Ecto neural progenitor cell (in vitro differentiated cells): ENCODE measurements around the gene PDS5B.

Experiments
- DNase-seq: peaks from one replicate; pipeline ENCODE4 v3.0.0-alpha.2; 2018; ENCODE audit warnings: low spot score

Gene PDS5B

DNA sequence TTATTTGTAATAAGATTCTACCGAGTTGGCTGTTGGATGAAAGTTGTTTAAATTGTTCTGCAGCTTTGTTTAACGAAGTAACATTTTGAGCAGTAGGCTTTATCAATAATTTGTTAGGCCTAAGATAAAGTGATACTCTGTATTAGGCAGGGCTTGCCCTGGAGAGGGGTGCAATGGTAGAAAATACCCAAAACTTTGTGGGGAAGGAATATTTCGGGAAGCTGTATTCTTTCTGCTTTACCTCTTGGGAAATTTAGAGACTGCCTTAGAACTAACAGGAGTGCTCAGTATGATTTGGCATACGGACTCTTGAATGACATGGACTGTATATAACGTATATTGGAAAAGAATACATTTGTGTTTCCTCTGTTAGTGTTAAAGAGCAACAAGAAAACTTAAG, 2.5 kb downstream of the PDS5B start:
- no peak for DNase-seq

DNA sequence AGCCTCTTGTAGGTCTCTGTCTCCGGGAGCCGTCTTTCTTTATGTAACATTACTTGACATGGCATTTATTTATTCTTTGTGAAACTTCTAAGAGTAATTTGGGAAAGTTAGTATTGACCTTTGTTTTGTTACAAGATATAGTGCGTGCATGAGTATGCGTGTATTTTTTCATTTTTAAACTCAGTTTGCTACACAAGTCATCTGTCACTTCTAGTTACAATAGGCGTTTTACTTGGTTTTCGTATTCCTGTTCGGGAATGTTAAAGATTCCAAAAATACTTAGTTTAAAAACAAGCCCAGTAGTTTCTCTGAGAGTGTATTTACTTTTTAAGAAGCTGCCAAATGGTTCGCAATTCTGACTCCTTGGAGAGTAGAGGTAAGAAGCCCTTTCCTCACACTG, 3.2 kb downstream of the PDS5B start:
- no peak for DNase-seq

DNA sequence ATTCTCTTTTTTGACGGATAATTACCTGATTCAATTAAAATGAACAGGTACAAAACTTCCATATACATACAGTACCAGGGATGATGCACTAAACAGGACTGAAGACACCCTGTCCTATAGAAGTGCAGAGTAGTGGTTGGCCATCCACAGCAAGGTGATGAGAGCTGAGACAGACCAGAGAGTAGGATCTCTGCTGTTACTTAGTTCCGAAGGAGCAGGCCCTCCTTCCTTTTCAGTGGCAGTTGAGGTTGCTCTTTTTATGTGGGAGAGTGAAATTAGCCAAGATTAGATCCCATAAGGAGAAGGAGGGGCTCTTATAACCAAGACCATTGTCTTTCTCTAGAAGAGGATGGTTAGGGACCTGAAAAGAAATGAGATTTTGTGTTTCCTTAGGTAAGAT, 4.0 kb downstream of the PDS5B start:
- DNase-seq: no peak

DNA sequence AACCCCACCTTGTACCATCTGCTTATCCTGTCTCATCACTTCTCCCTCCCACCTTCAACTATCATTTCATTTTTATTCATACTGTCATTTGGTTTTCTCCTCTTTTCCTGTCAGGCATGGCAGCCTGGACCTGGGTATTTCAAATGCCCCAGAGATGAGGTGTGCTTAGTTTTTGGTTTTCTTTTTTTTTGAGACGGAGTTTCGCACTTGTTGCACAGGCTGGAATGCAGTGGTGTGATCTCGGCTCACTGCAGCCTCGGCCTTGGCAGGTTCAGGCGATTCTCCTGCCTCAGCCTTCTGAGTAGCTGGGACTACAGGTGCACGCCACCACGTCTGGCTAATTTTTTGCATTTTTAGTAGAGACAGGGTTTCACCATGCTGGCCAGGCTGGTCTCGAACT, 5.8 kb downstream of the PDS5B start:
- DNase-seq: no peak

DNA sequence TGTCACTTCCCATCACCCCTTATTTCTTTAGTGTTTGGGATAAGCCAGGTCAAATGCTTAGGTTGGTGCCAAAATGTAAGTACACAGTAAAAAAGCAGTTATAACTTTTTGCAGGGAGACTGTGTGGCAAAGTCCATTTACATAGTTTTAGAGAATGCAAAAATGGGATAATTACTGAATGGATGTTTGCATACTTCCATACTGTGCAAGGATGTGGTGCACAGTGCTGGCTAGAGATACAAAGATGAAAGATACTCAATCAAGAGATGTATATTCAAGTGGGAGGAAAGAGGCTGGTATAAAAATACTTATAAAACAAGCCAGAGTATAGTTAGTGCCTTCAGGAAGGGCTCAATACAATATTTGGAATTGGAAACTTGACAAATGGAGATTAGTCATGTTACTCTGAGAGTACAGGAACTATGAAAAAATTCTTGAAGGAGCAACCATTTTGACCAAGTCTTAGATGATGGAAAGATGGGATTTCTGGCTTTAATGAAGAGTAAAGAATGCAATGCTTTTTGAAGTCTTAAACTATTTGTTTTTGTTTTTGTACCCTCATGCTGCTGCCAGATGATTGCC, 8.0 kb downstream of the PDS5B start:
- no peak for DNase-seq

DNA sequence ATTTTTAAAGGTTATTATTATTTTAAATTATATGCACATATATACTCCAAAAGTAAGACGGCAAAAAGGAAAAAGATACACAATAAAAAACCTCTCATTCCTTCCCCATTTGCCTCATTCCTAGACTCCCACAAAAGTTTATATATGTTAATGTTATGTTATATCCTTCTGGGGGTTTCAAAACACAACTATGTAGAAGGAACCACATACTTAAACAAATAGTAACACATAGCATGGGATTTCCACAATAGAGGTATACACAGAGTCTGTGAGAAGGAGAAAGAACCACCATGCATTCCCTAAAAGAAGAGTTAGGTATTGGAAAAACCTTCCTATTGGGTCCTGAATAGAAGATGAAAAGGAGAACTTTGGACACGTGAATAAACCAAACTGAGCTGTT, 9.1 kb downstream of the PDS5B start:
- no peak for DNase-seq

DNA sequence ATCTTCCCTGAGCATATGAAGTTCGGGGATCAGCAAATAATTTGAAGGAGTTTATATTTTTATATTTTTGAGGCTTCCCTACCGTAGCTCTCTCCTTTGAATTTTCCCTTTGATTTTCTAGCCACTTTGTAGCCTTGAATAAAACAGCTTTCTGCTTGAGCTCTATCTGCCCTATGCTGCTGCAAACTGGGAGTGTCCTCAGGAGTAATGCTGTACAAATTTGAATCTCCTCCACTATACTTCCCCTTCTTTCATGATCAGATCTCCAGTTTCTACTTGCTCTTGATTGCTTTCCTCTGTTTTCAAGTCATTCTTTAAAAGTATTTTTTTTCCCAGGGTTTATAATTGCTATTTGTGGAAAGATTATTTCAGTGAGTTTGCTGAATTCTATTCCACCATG, 14.6 kb downstream of the PDS5B start:
- no peak for DNase-seq

DNA sequence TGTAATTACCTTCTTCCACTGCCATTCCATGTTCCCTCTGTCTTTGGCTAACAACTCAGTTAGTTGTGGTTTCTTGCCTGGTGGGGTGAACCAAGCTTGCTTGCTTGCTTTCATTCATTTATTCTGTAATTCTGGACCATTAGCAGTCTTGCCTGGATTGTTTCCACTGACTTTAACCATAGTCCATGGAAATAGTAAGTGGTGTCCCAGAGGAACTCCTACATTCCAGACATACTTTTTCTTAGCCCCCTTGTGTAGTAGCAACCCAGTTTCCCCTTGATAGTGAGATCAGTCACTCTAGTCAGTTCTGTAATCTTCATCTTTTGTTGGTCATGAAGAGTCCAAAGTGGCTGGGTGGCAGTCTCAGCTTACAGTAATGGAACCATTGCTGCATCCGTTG, 23.2 kb downstream of the PDS5B start:
- DNase-seq: no peak

DNA sequence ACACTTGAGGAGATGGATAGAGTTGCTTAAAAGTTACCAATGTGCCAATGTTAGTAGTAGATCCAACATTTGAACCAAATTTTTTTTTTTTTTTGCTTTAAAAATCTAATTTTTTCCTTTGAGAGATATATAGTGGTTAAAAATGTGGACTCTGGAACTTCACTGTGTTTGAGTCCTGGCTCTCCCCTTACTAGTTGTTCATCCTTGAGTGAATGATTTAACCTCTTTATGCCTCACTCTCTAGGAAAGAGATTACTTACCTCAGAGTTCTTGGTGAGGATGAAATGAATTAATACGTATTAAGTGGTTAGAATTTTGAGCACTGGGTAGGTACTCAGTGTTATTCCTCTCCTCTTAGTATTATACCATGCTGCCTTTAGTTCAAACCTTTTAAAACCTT, 24.3 kb downstream of the PDS5B start:
- DNase-seq: no peak

DNA sequence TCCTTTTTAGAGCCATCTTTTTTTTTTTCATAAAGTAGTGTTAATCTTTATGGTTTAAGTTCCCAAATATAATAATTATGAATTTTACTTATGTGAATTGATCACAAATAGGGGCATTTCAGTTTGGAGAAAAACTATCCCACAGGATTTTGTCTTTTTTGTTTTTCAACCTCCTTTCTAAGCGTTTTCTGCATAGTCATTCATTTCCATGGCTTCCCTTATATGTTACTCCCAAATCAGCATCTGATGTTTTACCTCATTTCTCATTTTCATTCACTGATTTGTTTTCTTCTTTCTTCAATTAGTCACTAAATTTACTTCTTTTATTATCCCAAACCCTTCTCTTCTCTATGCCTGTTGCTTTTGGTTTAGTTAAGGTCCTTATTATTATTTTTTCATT, 24.7 kb downstream of the PDS5B start:
- DNase-seq: no peak

DNA sequence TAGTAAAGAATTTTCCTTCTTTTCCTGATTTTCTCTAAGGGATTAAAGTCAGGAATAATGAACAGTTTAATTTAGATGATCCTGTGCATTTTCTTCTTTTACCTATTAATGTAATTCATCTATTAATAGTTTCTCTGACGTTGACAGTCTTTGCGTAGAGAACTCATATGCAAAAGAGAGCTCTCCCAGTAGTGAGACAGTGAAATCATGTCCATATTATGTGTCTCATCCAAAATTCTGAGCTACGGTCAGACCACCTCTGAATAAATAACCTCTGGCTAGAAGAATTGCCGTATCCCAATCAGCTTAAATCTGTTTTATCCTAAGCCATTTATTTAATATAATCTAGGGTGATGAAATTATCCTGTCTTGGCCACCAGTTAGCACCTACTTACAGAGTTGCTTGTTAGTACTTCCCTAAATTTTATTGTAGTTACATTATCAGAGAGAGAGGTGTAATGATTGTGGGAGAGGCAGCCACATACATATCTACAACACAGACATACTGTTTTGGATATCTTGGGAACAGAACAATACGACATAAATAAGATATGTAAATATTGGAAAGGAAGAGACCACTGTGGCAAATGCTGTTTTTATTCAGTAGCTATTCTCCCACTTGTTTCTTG, 30.7 kb downstream of the PDS5B start:
- DNase-seq: no peak

DNA sequence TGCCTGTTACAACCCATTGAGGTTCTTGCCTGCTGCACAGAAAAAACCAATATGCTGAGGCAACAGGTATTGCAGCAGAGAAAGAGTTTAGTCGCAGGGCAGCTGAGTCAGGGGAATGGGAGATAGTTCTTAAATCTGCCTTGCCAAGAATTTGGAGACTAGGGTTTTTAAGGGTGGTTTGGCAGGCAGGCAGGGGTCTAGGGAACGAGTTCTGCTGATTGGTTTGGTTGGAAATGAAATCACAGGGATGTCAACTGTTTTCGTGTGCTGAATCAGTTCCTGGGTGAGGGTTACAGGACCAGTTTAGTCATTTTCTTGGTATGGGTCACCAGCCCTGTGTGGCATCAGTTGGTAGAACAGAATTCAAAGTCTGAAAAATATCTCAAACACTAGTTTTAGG, 36.6 kb downstream of the PDS5B start:
- DNase-seq: no peak

DNA sequence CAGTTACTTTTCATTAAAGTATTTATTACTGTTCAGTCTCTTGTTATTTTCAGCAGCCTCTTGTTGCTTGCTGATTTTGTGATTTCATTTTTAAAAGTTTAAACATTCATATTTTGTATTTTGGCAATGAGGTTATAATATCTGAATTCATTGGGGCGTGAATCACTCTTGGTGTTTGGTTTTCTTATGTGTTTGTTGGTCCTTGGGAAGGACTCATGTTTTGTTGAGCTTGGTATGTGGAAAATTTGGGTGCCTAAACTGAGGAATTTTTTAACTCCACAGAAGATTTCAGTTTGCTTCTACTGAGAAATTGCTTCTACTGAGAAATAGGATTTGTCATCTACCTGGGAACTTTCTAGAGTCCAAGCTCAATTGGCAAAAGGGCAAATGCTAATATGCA, 38.2 kb downstream of the PDS5B start:
- no peak for DNase-seq

DNA sequence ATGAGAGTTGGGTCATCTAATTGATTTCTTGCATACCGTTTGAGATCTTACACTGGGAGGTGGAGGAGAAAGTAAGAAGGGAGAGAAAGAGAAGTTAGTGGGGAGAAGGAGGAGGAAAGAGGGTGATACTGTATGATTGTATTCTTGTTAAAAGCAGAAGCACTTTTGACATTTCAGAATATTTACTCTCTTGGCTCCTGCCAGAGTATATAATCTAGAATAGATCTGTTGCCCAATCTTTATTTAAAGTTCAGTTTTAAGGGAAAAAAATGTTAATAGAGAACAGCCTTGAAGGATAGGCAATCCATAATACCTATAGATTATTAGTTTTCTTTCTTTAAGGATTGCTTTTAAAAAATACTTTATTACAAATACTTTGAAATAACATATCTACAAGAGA, 41.5 kb downstream of the PDS5B start:
- DNase-seq: no peak

DNA sequence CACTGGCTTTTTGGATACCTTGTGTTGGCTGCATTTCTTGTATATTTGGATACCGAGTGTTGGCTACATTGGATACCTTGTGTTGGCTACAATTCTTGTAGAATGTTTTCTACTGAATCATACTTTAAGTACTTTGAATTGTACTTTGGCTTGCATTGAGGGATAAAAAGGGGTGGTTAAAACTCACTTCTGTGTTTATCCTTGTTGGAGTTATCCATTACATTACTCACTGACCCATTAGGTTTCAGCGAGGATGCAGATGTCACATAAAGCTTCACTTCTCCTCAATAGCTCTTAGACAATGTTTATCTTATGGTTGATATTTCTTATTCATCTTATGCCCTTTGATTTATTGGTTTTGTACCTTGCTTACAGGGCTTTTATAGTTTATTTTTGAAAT, 43.1 kb downstream of the PDS5B start:
- no peak for DNase-seq

DNA sequence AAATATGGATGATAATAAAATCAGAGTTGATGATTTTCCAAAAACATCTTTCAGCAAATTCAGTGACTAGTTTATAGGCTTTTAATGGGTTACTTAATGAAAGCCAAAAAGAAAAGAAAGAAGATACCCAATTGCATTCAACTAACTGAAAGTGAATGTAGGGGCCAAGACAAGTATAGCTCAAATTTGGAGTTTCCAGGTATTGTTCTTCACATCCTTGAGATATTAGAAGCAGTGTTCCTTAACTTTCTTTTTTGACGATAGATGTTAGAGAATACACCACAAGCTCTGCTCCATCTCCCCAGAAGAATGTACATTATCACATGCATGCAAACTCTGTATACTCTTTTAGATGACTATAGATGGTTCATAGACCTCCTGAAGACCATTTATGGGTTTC, 43.6 kb downstream of the PDS5B start:
- no peak for DNase-seq

DNA sequence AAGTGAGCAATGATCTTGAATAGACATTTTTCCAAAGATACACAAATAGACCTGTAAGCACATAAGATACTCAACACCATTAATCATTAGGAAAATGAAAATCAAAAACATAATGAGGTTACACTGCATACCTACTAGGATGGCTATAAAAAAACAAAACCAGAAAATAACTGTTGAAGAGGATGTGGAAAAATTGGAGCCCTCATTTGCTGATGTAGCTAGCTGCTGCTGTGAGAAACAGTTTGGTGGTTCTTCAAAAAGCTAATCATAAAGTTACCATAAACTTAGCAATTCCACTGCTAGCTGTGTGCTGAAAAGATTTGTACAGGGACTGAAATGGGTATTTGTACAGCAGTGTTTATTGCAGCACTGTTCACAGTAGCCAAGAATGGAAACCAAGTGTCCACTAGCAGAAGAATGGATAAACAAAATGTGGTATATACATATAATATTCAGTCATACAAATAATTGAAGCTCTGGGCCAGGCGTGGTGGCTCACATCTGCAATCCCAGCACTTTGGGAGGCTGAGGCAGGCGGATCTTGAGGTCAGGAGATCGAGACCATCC, 46.2 kb downstream of the PDS5B start:
- DNase-seq: no peak

DNA sequence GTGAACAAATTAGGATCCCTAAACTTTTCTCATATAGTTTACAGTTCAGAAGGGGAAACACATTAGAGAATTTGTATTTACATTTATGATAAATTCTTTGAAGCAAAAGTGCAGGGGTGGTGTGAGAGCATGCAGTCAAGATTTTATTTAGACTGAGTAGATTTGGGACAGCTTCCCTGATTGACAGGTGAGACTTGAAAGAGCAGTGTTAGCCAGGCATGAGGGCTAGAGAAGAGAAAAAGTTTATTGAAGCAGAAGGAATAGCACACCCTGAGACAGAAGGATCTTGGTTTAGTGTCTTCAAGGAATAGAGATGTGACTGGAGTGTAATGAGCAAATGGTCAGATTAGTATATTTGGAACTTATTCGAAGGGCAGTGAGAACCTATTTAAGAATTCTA, 50.5 kb downstream of the PDS5B start:
- DNase-seq: no peak

DNA sequence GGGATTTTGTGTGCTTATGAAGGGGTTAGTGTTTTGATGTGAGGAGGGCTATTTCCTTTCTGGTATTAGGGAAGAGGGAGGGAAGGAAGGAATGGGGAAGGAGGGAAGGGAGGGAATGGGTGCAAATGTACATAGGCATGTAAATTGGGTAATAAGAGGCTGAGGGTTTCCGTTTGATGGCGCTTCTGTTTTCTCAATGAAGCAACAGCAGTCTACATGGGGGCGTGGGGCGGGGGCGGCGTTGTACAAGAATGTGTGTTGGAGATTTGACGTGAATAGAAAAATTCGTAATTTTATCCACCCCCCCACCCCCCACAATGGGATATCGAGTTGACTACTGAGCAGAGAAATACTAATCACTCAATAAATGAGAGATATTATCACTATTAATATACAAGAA, 52.5 kb downstream of the PDS5B start:
- no peak for DNase-seq

DNA sequence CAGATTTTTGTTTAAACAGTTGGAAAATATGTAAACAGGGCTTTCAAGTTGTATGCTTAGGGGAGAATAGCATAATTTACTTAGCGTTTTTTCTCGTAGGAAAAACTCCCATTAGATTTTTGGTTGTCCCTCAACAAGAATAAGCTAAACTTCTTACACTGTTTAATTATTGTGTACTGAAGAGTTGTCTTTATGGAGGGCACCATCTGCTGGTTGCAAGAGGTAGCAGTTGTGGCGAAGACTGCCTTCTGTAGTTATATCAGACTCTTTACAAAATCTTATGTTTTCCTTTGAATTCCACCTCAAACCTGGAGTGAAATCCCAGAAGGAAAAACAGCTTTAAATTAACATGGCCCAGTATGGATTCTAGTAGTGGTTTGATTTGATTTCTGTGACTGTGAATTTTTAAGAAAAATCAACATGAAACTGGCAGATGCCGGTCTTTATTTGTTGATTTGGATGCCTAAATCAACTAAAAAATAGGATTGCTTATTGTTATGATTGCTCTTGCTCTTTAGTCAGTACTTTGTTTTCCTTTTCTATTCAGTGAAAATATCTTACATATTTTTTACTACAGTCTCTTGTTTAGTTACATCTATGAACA, 53.4 kb downstream of the PDS5B start:
- DNase-seq: no peak

DNA sequence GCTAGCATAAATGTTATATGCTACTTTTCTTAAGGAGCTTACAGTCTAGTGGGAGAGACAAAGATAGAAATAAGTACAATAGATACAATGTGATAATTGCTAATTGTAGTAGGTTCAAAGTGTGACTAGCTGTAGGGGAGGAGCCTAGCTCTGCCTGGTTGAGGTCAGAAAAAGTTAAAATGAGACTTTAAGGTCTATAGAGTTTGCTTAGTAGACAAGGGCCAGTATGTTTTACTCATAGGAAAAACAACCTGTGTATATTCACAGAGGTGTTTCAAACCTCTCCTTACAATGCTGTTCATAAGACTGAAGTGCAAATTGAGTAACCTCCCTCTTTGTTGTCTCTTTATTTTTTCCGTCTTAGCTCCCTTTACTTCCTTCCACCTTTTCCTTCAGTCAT, 56.1 kb downstream of the PDS5B start:
- no peak for DNase-seq

DNA sequence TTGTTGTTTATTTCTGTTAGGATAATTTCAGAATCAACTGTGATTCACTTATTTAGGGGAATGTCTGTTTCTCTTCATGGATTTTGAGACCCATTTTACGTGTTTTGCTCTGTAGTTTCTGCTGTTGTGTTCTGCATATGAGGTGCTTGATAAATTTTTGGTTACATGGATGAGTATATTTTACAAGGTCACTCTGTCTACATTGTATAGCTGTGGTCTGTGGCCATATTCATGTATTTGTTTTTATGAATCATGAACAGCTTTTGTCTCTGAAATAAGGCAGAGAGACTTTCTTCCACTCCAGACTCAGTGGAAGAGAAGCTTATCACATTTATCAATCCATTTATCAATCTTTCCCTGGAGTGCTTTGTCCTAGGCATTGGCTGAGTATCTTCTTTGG, 56.6 kb downstream of the PDS5B start:
- DNase-seq: no peak

DNA sequence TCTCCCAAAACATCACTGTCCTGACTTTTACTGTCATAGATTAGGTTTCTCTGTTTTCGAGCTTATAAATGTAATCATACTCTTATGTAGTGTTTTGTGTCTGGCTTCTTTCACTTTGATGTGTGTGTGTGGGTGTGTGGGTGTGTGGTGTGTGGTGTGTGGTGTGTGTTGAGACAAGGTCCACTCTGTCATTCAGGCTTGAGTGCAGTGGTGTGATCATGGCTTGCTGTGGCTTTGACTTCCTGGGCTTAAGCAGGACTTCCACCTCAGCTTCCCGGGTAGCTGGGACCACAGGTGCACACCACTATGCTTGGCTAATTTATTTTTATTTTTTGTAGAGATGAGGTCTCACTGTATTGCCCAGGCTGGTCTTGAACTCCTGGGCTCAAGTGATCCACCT, 59.6 kb downstream of the PDS5B start:
- no peak for DNase-seq

DNA sequence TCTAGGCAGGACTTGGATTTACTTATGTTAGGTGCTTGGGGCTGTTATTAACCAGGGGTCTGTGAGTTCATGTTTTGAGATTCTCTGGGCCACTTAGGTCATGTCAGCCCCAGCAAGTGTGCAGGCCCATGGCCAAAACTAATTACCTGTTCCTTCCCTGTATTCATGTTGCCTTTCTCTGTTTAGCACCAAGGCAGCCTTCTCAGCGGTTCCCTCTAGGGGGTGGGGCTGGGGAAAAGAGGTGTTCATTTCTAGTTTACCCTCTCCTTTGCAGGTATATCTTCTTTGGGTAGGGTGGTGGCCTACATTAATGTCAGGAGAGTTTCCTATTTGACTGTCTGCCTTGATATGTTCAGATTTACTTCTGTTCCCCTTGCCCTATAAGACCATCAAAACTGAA, 61.7 kb downstream of the PDS5B start:
- no peak for DNase-seq
